ENCODE data around the gene UBE2D3. TPM values are rescaled to one million over a fixed set of nuclear protein-coding genes. Genes with fewer than 3 reads are reported as not detected.
"Not testable (repeated sequence)": the region's sequence is repeated elsewhere in the genome, so short reads cannot be mapped to it uniquely, and the experiment has no call there.

The UBE2D3 gene
- total RNA-seq, 1 donor from 2014 or later, result 480 TPM

DNA sequence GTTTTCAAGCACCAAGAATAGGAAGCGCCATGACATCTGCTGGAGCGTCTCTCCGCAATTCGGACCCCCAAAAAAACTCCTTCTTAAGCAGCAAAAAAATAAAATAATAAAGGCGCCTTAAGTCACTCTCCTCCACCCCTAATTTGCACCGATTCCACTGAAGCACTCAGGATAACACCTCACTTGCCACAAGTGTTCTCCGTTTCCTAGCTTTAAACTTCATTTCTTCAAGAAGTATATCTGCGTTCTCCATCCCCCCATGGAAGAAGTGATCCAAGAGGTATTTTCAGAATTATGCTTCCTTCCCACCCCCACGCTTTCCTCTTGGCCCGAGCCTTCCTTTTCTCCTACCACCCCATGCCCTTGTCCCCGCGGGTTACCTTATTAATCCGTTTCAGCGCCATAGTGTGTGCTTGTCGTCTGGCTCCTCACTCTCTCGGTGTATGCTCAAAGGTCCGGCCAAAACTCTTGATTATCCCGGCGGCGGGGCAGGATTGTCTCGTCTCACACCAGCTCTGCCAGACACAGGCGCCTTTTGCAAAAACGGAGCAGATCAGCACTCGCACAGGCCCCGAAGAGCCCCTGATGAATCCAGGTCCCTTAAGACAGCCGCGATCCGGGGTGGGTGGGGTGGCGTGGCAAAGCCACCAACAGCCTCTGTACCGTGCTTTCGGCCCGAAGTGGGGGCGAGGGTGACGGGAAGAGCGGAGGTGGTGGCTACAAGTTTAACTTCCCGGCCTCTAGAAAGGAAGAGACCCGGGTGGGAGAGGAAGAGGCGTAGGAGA, 1.1 kb downstream of the UBE2D3 start:
- no peak overlapping the region for H3K27ac Mint-ChIP-seq
- H3K27me3 Mint-ChIP-seq (ENCODE audit: insufficient read depth), result no peaks in the 10 kb centered on the region
- H3K9me3 Mint-ChIP-seq, result no peaks in the 10 kb centered on the region
- peaks cover 15% of the 10 kb centered on the region for H3K36me3 Mint-ChIP-seq (ENCODE audit: low read depth)
- intact Hi-C loops (cut with micrococcal nuclease), result loop anchor here (2.0 to 5.0 kb wide), 8 partner anchors 199 to 1479 kb away; partner anchors contain the start of gene PPP3CA
- H3K4me3 Mint-ChIP-seq, result no peak overlapping the region
- DNase-seq (ENCODE audit: low spot score), result no peak
- H3K4me1 Mint-ChIP-seq (ENCODE audit: low read depth), result peaks cover 41% of the 10 kb centered on the region

DNA sequence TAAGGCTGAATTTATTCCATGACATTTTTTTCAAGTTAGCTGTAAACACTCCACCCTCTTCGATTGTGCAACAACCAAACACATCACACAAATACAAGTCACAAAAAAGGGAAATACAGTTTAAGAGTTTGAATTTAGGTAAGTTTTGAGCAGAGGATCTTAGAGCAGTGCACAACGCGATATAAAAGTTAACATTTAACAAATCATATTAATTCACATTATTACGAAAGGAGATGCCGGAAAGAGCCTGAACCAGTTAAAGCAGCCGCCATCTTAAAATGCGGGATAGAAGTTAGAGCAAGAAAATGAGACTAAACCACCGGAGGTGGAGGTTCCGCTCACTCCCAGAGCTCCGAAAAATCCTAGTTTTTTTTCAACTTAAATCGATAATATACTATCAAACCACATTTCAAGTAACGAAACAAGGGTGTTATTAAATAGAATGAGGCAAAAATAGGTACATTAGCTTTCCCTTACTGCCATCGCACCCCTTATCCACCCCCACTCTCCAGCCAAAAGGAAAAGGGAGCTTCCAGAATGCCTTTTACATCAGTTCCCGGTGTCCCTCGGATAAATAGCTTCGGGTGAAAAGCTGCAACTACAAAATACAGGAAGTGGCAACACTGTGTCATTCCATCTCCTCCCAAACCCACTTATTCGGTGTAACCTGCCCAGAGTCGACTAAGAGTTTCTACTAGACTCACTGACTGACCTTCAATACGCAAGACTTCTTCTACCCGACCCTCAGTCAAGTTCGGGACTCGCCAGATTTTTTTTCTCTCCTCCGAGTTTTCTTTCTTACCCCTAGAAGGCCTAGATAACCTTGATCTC, 1.9 kb downstream of the UBE2D3 start:
- Mint-ChIP-seq H3K27ac (no peak overlapping the region), H3K36me3 (ENCODE audit: low read depth) (peaks cover 22% of the 10 kb centered on the region), H3K27me3 (ENCODE audit: insufficient read depth) (no peaks in the 10 kb centered on the region), H3K4me3 (no peak overlapping the region), H3K4me1 (ENCODE audit: low read depth) (peaks cover 50% of the 10 kb centered on the region), H3K9me3 (no peaks in the 10 kb centered on the region)
- DNase-seq (ENCODE audit: low spot score), result peak; percentile 17
- intact Hi-C loops (cut with micrococcal nuclease), result loop anchor here (1.0 to 5.0 kb wide), 10 partner anchors 8 to 1478 kb away; partner anchors contain the start of genes PPP3CA and SLC9B2

DNA sequence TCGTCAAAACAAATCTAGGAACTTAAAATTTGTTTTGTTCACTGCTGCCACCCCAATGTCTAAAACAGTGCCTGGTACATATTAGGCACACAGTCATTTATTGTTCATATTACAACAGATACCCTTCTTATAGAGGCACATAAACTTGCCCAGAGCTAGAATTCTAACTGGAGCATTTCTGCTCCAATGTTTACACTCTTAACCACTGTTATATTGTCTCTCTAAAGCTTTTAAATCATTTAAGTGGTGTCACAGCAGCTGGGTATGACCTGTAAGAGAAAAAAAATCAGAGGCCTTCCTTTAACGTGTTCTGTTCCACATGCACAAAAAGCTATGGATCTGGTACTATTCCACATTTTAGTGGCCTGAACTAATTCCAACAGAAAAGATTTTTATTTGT, 3.0 kb downstream of the UBE2D3 start:
- H3K9me3 Mint-ChIP-seq, result no peaks in the 10 kb centered on the region
- H3K4me3 Mint-ChIP-seq, result no peak overlapping the region
- no peak for DNase-seq (ENCODE audit: low spot score)
- H3K4me1 Mint-ChIP-seq (ENCODE audit: low read depth), result peaks cover 59% of the 10 kb centered on the region
- H3K36me3 Mint-ChIP-seq (ENCODE audit: low read depth), result peaks cover 29% of the 10 kb centered on the region
- intact Hi-C loops (cut with micrococcal nuclease), result no loop called here
- no peaks in the 10 kb centered on the region for H3K27me3 Mint-ChIP-seq (ENCODE audit: insufficient read depth)
- peak overlapping the region; percentile 65 for H3K27ac Mint-ChIP-seq

DNA sequence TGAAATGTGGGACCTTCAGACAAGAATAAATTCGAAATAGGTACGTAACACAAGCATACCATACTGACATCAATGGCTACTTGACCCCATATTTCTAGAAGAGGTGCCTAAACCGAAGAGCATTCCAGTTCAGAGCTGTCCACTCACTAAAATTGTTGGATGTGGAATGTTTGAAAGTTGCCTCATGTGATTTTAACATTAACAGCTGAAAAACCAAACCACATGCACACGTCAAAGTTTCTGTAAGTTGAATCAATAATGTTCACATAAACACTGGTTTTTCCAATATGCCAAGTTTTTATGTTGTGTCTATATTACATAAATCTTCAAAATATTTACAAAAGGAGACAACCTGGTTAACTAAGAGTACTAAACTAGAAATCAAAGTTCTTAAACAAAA, 3.5 kb downstream of the UBE2D3 start:
- Mint-ChIP-seq H3K36me3 (ENCODE audit: low read depth) (peaks cover 29% of the 10 kb centered on the region), H3K27me3 (ENCODE audit: insufficient read depth) (no peaks in the 10 kb centered on the region), H3K27ac (no peak overlapping the region), H3K4me3 (no peak overlapping the region), H3K4me1 (ENCODE audit: low read depth) (peaks cover 57% of the 10 kb centered on the region), H3K9me3 (no peaks in the 10 kb centered on the region)
- intact Hi-C loops (cut with micrococcal nuclease), result loop anchor here (2.0 kb wide), 1 partner anchor 15 kb away; no protein-coding TSS in a partner anchor
- DNase-seq (ENCODE audit: low spot score), result no peak

DNA sequence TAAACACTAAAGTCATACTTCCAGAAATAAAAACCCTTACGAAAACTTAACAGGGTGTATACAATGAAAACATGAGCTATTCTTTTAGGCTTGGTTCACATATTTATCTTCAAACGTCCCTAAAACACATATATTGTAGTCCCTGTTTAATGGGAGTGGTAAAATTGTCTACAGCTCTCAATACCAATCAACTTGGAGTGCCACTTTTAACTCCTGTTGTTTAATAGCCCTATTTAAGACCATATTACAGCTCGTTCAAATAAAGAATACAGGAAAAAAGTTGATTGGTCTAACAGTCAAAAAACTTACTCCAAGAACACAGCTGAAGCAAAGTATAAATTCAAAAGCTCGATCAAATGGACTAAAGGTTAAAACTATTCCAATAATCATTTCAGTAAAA, 3.9 kb downstream of the UBE2D3 start:
- Mint-ChIP-seq H3K36me3 (ENCODE audit: low read depth) (peaks cover 34% of the 10 kb centered on the region), H3K4me1 (ENCODE audit: low read depth) (peaks cover 57% of the 10 kb centered on the region), H3K27me3 (ENCODE audit: insufficient read depth) (no peaks in the 10 kb centered on the region), H3K9me3 (no peaks in the 10 kb centered on the region), H3K27ac (no peak overlapping the region), H3K4me3 (no peak overlapping the region)
- intact Hi-C loops (cut with micrococcal nuclease), result loop anchor here (2.0 kb wide), 1 partner anchor 15 kb away; no protein-coding TSS in a partner anchor
- DNase-seq (ENCODE audit: low spot score), result no peak

DNA sequence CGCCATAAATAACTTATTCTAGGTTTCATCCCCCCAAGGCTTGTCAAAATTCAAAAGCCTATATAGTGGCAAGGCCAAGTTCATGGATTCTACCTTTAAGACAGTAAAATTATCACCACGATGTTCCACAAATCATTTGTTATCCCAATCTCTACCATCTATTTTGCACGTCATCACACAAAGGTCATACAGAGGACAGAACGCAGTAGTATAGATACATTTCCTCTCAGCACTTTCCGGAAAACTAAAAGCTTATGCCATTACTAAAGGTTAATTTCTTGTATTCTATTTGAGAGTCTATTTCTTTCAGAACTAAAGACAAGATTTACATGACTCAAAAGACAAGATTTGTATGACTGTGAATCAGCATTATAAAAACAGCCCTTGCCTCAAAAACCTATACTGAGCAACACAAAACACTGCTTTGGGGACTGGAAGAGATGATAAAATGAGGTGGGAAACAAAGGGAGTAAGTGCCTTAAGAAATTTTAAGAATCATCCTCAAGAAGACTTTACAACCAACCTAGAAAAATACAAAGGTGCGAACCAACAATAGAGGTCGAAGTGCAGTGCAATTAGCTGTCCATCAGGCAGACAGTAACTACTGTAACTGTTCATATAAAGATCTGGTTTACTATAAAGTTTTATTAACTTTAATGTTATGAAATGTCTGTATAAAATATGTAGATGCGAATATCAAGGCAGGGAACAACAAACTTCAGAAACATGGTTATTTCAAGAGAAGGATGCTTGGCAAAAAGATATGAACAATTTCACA, 7.6 kb downstream of the UBE2D3 start:
- DNase-seq (ENCODE audit: low spot score), result no peak
- peaks cover 83% of the 10 kb centered on the region for H3K4me1 Mint-ChIP-seq (ENCODE audit: low read depth)
- peak overlapping the region; percentile 74 for H3K4me3 Mint-ChIP-seq
- intact Hi-C loops (cut with micrococcal nuclease), result loop anchor here (2.0 kb wide), 2 partner anchors 27 to 279 kb away; partner anchors contain the start of gene BDH2
- no peaks in the 10 kb centered on the region for H3K27me3 Mint-ChIP-seq (ENCODE audit: insufficient read depth)
- H3K27ac Mint-ChIP-seq, result peak overlapping the region; percentile 88
- no peaks in the 10 kb centered on the region for H3K9me3 Mint-ChIP-seq
- peaks cover 59% of the 10 kb centered on the region for H3K36me3 Mint-ChIP-seq (ENCODE audit: low read depth)

DNA sequence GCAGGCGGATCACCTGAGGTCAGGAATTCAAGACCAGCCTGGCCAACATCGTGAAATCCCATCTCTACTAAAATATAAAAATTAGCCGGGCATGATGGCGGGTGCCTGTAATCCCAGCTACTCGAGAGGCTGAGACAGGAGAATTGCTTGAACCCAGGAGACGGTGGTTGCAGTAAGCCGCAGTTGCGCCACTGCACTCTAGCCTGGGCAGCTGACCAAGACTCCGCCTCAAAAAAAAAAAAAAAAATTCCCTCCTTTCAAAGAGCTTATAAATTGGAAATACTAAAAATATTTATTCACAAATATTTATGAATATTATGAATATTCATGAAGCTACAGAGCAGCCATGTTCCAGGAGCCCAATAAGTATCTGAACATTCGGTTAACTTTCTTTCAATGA, 8.3 kb downstream of the UBE2D3 start:
- intact Hi-C loops (cut with micrococcal nuclease), result loop anchor here (2.0 kb wide), 2 partner anchors 26 to 280 kb away; partner anchors contain the start of gene BDH2
- Mint-ChIP-seq H3K27ac (peak overlapping the region; percentile 61), H3K4me1 (ENCODE audit: low read depth) (peaks cover 90% of the 10 kb centered on the region), H3K36me3 (ENCODE audit: low read depth) (peaks cover 63% of the 10 kb centered on the region), H3K4me3 (peak overlapping the region; percentile 66)
- DNase-seq (ENCODE audit: low spot score); H3K9me3 Mint-ChIP-seq; H3K27me3 Mint-ChIP-seq (ENCODE audit: insufficient read depth): not testable (repeated sequence)

DNA sequence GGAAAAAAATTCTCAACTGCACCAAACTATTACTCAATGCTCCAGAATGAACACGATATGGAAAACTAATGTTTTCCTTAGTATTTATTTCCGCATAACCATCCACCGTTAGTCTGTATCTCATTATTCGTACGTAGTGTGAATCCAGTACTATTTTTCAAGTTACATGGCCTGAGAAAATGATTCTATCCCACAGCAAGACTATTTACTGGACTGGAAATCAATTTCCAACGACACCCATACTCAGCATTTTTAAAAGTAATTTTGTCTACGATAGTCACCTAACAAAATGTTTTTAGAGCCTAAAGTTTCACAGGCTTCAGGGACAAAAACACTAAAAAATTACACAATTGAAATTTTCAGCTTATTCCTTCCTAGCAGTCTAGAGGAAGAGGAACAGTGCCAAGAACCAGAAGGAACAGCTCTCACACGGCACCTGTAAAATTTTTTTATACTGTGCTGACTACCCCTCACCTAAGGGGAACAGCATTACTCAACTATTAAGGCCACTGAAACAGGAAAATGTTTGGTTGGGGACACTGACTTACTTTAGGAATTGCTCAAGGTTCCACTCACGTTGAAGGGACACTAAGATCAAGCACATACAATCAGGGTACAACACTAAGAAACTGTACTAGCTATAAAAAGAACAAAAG, 9.6 kb downstream of the UBE2D3 start:
- H3K9me3 Mint-ChIP-seq, result no peaks in the 10 kb centered on the region
- no peak for DNase-seq (ENCODE audit: low spot score)
- peaks cover 90% of the 10 kb centered on the region for H3K4me1 Mint-ChIP-seq (ENCODE audit: low read depth)
- H3K4me3 Mint-ChIP-seq, result peak overlapping the region; percentile 63
- intact Hi-C loops (cut with micrococcal nuclease), result loop anchor here (1.0 to 2.0 kb wide), 4 partner anchors 8 to 281 kb away; partner anchors contain the start of gene BDH2
- peaks cover 60% of the 10 kb centered on the region for H3K36me3 Mint-ChIP-seq (ENCODE audit: low read depth)
- peak overlapping the region; percentile 82 for H3K27ac Mint-ChIP-seq
- no peaks in the 10 kb centered on the region for H3K27me3 Mint-ChIP-seq (ENCODE audit: insufficient read depth)

DNA sequence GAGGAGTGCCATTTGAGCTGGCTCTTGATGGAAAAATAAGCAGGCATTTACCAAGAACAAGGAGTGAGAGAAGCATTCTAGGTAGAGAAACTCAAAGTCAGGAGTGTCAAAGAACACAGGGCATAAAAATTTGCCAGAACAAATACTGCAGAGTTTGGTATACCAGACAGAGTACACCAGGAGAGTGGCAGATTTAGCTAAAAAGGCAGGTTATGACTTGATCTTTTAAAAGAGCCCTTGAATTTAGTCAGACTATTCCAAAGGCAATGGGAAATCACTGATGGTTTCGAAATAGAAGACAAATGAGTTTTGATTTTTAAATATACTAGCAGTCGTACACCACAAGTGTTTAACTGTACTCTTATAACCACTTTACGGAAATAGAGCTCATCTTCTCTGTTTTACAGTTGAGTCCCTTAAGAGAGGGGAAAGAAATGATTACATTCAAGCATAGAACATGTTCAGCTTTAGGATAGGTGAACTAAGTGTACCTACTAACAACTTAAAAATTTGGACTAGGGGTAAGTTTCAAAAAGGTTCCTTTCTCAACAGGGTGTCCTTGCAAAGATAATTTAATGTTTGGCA, 10.2 kb downstream of the UBE2D3 start:
- peaks cover 89% of the 10 kb centered on the region for H3K4me1 Mint-ChIP-seq (ENCODE audit: low read depth)
- intact Hi-C loops (cut with micrococcal nuclease), result loop anchor here (1.0 kb wide), 1 partner anchor 8 kb away; no protein-coding TSS in a partner anchor
- no peaks in the 10 kb centered on the region for H3K27me3 Mint-ChIP-seq (ENCODE audit: insufficient read depth)
- DNase-seq (ENCODE audit: low spot score), result no peak
- H3K27ac Mint-ChIP-seq, result peak overlapping the region; percentile 82
- peak overlapping the region; percentile 63 for H3K4me3 Mint-ChIP-seq
- peaks cover 55% of the 10 kb centered on the region for H3K36me3 Mint-ChIP-seq (ENCODE audit: low read depth)
- no peaks in the 10 kb centered on the region for H3K9me3 Mint-ChIP-seq

DNA sequence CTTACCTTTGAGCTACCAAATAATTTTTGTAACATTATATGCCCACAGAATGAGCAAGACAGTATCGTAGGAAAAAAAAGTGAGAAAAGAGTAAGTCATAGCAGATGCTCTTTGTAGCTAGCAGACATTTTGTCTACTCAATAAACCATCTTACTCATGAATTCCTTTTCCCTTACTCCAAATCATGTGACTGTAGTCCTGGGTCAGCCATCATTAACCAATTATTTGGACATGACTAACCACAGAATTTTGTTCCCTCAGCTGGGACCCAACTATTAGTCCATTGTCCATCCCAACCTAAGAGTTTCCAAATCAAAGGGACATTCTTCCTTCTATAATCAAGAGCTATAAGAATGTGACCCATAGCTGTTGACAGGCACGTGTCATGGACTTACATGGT, 11.4 kb downstream of the UBE2D3 start:
- no peaks in the 10 kb centered on the region for H3K9me3 Mint-ChIP-seq
- no peaks in the 10 kb centered on the region for H3K27me3 Mint-ChIP-seq (ENCODE audit: insufficient read depth)
- no peak overlapping the region for H3K4me3 Mint-ChIP-seq
- intact Hi-C loops (cut with micrococcal nuclease), result loop anchor here (1.0 kb wide), 1 partner anchor 9 kb away; no protein-coding TSS in a partner anchor
- no peak for DNase-seq (ENCODE audit: low spot score)
- H3K27ac Mint-ChIP-seq, result peak overlapping the region; percentile 84
- H3K4me1 Mint-ChIP-seq (ENCODE audit: low read depth), result peaks cover 87% of the 10 kb centered on the region
- H3K36me3 Mint-ChIP-seq (ENCODE audit: low read depth), result peaks cover 57% of the 10 kb centered on the region

DNA sequence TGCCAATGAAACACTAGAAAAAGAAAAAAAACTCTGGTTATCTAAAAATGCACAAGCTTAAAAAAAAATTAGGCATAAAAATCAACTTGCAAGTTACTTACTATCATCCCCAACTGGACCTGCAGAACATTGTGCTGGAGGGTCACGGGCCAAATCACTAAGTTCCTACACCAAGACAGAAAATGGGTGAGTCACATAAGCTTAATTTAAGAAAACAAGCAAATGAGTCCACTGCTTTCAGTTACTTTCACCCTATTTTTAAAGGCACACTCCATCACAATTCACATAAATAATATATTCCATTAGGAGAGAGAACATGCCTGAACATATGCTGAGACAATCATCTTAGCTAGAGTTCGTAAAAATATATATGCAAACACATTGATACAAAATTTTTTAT, 17.7 kb downstream of the UBE2D3 start:
- no peak for DNase-seq (ENCODE audit: low spot score)
- Mint-ChIP-seq H3K4me1 (ENCODE audit: low read depth) (peaks cover 77% of the 10 kb centered on the region), H3K27ac (peak overlapping the region; percentile 59), H3K4me3 (no peak overlapping the region), H3K9me3 (no peaks in the 10 kb centered on the region), H3K27me3 (ENCODE audit: insufficient read depth) (no peaks in the 10 kb centered on the region), H3K36me3 (ENCODE audit: low read depth) (peaks cover 48% of the 10 kb centered on the region)
- intact Hi-C loops (cut with micrococcal nuclease), result loop anchor here (1.0 to 2.0 kb wide), 3 partner anchors 8 to 13 kb away; no protein-coding TSS in a partner anchor

Data from activated T-helper 1 cell treated with anti-CD3 and anti-CD28 coated beads, Interleukin-12 subunit alpha, Interleukin-12 subunit beta, Interleukin-2, Interleukin-4 antibody, amounts not matched to agents 30 ng/mL and 10 ng/mL and 1 ng/mL, durations not matched to agents 14 hours and 24 hours and 36 hours (primary cell).